GM20000 (cell line): ENCODE results near the gene CACNG6.

ENCODE experiments used
- DNase-seq: peaks from one replicate; pipeline ENCODE4 v3.0.0; 2012; ENCODE audit warnings: low spot score
- CTCF ChIP-seq: IDR thresholded peaks from 2 replicates; pipeline ENCODE4 v1.5.1; 2012; ENCODE audit warnings: mild to moderate bottlenecking, control low read depth; ENCODE audit errors: extremely low read depth, missing control alignments

Gene CACNG6

DNA sequence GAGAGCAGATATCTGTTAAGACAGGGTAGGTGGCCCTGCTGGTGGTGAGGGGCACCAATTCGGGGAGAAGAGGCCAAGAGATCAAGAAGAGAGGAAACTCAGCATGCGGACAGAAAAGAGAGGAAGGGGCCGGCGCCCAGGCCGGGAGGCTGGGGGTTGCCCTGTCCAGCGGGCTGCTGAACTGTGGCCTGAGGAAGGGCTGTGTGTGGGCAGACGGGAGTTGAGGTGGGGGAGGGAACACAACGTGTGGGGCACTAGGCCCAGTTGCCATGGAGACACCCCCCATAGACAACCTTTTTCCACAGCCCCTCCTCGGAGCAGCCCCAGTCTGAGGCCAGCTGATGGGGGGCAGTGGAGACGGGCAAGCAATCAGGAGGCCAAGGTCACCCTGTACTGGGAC is 31.2 kb upstream of the CACNG6 start:
- DNase-seq = no peak
- TF ChIP-seq CTCF = no peak

GRCh38 chr19:53960886-53961285 is 30.6 kb upstream of the CACNG6 start:
- no peak for TF ChIP-seq CTCF
- no peak for DNase-seq

DNA sequence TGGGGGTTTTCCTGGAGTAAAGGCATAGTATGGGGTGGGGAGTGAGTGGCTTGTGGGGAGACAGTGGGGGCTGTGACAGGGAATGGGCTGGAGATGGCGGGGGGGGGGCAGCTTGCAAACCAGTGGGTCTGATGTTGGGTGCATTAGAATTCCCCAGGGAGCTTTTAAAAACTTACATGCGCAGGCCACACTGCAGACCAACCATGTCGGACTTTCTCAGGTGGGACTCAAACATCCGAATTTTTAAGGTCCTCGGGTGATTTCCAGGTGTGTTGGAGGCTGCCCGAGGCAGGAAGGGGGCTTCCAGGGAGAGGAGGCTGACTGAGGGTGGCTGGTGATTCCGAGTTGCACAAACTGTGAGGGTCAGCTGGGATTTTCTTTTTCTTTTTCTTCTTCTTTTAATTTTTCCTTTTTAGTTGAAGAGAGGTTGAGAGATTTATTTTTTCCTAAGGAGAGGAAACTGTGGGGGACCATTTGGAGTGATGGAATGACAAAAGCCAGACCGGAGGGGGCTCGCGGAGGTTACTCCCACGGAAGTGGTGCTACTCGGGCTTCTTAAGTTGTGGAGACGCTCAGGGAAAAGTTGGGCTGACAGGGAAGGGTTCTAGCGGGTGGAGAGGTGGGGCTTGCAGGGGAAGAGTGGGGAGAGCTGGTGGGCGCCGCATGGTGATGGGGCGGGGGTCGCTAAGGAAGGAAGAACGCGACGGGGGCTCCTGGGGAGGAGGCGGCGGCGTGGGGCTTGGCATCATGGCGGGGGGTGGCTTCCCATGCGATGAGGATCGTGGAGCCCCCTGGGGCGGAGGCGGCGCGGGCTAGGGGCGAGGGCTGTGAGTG is 29.7 kb upstream of the CACNG6 start:
- no peak for DNase-seq
- no peak for TF ChIP-seq CTCF

DNA sequence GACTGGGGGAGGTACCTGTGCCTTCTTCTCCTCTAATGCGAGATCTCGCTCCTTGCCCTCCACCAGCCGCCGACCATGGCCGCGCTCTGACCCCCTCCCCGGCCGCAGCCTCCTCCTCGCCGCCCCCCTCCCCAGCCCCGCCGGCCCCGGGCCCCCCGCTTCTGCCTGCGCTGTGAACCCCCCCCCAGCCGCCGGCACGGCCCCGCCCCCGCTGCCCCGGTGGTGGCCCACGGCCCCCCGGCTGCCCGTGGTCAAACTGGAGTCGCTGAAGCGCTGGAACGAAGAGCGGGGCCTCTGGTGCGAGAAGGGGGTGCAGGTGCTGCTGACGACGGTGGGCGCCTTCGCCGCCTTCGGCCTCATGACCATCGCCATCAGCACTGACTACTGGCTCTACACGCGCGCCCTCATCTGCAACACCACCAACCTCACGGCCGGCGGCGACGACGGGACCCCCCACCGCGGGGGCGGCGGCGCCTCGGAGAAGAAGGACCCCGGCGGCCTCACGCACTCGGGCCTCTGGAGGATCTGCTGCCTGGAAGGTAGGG is 28.5 kb upstream of the CACNG6 start, which contains the start of gene CACNG8:
Gene CACNG8 (plus strand): TSS at position 51 of the 545 bp plus-strand sequence.
- DNase-seq = no peak
- no peak for TF ChIP-seq CTCF

DNA sequence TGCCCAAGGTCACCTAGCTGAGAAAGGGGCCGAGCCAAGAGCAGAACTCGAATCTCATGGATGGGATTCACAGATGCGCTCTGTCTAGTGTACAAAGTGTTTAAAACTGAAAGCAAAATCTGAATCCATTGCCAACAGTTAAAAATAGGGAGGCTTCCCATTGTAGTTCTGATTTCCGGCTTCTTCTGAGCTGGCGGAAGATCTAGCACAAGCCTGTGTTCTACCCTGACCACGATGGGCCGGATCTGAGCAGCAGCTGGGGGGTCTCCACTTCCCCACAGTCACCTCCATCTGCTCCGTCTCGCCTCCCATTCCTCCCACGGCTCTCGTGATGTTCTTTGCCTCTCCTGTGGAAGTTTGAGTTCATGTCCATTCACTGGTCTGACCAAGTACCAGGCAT is 26.3 kb upstream of the CACNG6 start:
- no peak for DNase-seq
- TF ChIP-seq CTCF = no peak

DNA sequence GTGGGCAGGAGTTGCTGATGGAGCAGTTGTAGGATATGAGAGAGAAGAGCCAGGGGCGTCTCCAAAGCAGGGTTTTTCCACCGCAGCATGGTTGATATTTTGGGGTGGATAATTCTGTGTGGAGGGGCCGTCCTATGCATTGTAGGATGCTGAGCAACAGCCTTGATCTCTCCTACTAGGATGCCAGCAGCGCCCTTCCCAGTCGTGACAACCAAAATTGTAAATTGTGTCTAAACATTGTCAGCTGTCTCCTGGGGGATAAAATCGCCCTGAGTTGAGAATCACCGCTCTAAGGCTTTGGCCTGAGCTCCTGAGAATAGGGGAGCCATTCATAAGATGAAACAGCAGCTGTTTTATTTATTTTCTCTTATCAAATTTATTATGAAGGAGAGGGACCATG is 24.5 kb upstream of the CACNG6 start:
- TF ChIP-seq CTCF = no peak
- no peak for DNase-seq

- no peak for TF ChIP-seq CTCF
- no peak for DNase-seq
Observed at GRCh38 chr19:53969366-53969765, 22.1 kb upstream of the CACNG6 start.
